Activated B cell treated with CpG ODN at 0.5 μM for 24 hours (primary cell): ENCODE measurements around the gene EPHA5. TPM values are rescaled to one million over a fixed set of nuclear protein-coding genes. Genes with fewer than 3 reads are reported as not detected.

Source experiments
- ATAC-seq: fragments of 200-7000 bp; cut with Tn5 transposase; one replicate; pipeline ENCODE4 v1.10.0; 2021; ENCODE audit warnings: low read depth, mild to moderate bottlenecking, moderate library complexity
- CTCF ChIA-PET: fragments of 350-600 bp; sonication (Branson Sonifier 250); formaldehyde crosslinking; loops from one replicate; lab custom pipeline; 2021; ENCODE audit warnings: antibody characterized with exemption; lab: Charles Lee
- POLR2A ChIA-PET: fragments of 350-600 bp; sonication (Branson Sonifier 250); formaldehyde crosslinking; loops from one replicate; lab custom pipeline; 2021; ENCODE audit warnings: antibody characterized with exemption; lab: Charles Lee
- DNase-seq: peaks from one replicate; pipeline ENCODE4 v3.0.0; 2022
- H3K27ac Mint-ChIP-seq: one replicate; pipeline ENCODE4 v1.8.0; 2020; ENCODE audit warnings: mixed read lengths
- H3K27me3 Mint-ChIP-seq: one replicate; pipeline ENCODE4 v1.8.0; 2021; ENCODE audit warnings: mixed read lengths
- H3K36me3 Mint-ChIP-seq: one replicate; pipeline ENCODE4 v1.8.0; 2021; ENCODE audit warnings: low read depth, mixed read lengths
- H3K4me1 Mint-ChIP-seq: one replicate; pipeline ENCODE4 v1.8.0; 2021; ENCODE audit warnings: mixed read lengths
- H3K4me3 Mint-ChIP-seq: one replicate; pipeline ENCODE4 v1.8.0; 2020; ENCODE audit warnings: mild to moderate bottlenecking, mixed read lengths
- H3K9me3 Mint-ChIP-seq: one replicate; pipeline ENCODE4 v1.8.0; 2020; ENCODE audit warnings: mixed read lengths
- CTCF ChIP-seq: fragments of 200-600 bp; IDR thresholded peaks from one replicate; pipeline ENCODE4 v1.8.0; 2022; ENCODE audit warnings: antibody characterized with exemption, mild to moderate bottlenecking
- intact Hi-C: fragments of 100-400 bp; cut with micrococcal nuclease; formaldehyde crosslinking; loops from one replicate; pipeline ENCODE4 v1.15.1; 2024
- total RNA-seq: library from RNA; stranded (reverse); gene quantifications from 2 replicates; pipeline ENCODE4 v1.2.3, GENCODE V29; 2022

The EPHA5 gene
- total RNA-seq, 1 donor from 2014 or later = not detected

GRCh38 chr4:65437102-65437501, 233.2 kb downstream of the EPHA5 start:
- ATAC-seq (no peak), DNase-seq (no peak)
- H3K4me3 Mint-ChIP-seq = no peak overlapping the region
- H3K9me3 Mint-ChIP-seq = no peaks in the 10 kb centered on the region
- ChIA-PET POLR2A (no interaction called here), CTCF (no interaction called here)
- no peaks in the 10 kb centered on the region for H3K36me3 Mint-ChIP-seq
- H3K27me3 Mint-ChIP-seq = no peaks in the 10 kb centered on the region
- H3K27ac Mint-ChIP-seq = no peak overlapping the region
- no peak for TF ChIP-seq CTCF
- H3K4me1 Mint-ChIP-seq = no peaks in the 10 kb centered on the region
- intact Hi-C loops = no loop called here

- H3K4me1 Mint-ChIP-seq = no peaks in the 10 kb centered on the region
- H3K36me3 Mint-ChIP-seq = no peaks in the 10 kb centered on the region
- CTCF ChIA-PET = no interaction called here
- H3K27me3 Mint-ChIP-seq = no peaks in the 10 kb centered on the region
- DNase-seq (no peak), ATAC-seq (no peak)
- no peak overlapping the region for H3K4me3 Mint-ChIP-seq
- no peak overlapping the region for H3K27ac Mint-ChIP-seq
- no peak for TF ChIP-seq CTCF
- POLR2A ChIA-PET = no interaction called here
- intact Hi-C loops = no loop called here
- H3K9me3 Mint-ChIP-seq = no peaks in the 10 kb centered on the region
Observed at GRCh38 chr4:65422109-65422508, 248.2 kb downstream of the EPHA5 start.

DNA sequence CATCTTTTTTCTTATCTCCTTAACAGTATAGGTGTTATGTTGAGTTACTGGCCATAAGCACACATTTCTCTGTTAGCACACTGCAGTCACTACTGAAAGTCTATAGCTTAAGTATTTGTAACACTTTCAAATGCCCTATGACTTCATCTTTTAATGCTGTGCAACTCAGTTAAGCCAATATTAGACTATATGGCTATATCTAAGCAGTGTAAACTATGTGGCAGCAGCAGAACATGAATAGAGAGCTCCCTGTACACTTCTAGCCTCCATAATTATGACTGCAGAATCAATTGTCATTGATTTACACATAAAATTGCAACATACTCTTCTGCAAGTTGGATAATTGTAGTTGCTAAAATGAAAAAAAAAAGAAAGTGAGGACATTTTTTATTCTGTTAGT, 250.3 kb downstream of the EPHA5 start:
- POLR2A ChIA-PET = no interaction called here
- Mint-ChIP-seq H3K9me3 (no peaks in the 10 kb centered on the region), H3K4me1 (no peaks in the 10 kb centered on the region), H3K36me3 (no peaks in the 10 kb centered on the region), H3K27me3 (no peaks in the 10 kb centered on the region), H3K27ac (no peak overlapping the region), H3K4me3 (no peak overlapping the region)
- CTCF ChIA-PET = no interaction called here
- DNase-seq (no peak), ATAC-seq (no peak)
- TF ChIP-seq CTCF = no peak
- intact Hi-C loops = no loop called here

- CTCF ChIA-PET = no interaction called here
- H3K4me1 Mint-ChIP-seq = no peaks in the 10 kb centered on the region
- POLR2A ChIA-PET = no interaction called here
Observed at GRCh38 chr4:65416891-65417290, 253.4 kb downstream of the EPHA5 start.

DNA sequence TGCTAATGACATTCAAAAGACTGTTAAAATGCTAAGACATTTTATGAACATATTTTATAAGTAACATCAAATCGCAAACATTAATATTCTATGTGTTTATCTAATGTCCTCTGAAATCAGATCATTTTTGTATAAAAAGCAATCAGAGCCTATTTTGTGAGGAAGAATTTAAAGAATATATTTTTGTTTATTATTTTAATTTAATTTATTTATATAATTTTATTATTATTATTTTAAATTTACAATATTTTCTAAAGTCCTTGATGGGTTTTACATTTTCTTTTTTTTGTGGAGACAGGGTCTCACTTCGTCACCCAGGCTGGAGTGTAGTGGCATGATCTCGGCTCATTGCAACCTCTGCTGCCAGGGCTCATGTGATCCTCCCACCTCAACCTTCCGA, 262.8 kb downstream of the EPHA5 start:
- Mint-ChIP-seq H3K4me3 (no peak overlapping the region), H3K9me3 (peaks cover 2% of the 10 kb centered on the region), H3K27ac (no peak overlapping the region), H3K36me3 (no peaks in the 10 kb centered on the region), H3K4me1 (no peaks in the 10 kb centered on the region), H3K27me3 (no peaks in the 10 kb centered on the region)
- TF ChIP-seq CTCF = no peak
- intact Hi-C loops = no loop called here
- DNase-seq (no peak), ATAC-seq (no peak)
- CTCF ChIA-PET = no interaction called here
- POLR2A ChIA-PET = no interaction called here

More at GRCh38 chr4:65416891-65417290, 253.4 kb downstream of the EPHA5 start:
- DNase-seq (no peak), ATAC-seq (no peak)
- intact Hi-C loops = no loop called here
- no peak for TF ChIP-seq CTCF
- H3K27ac Mint-ChIP-seq = no peak overlapping the region
- H3K27me3 Mint-ChIP-seq = no peaks in the 10 kb centered on the region
- no peaks in the 10 kb centered on the region for H3K9me3 Mint-ChIP-seq
- H3K4me3 Mint-ChIP-seq = no peak overlapping the region
- no peaks in the 10 kb centered on the region for H3K36me3 Mint-ChIP-seq
